HepG2 (cell line): ENCODE data around the gene TVP23A. TPM values are rescaled to one million over a fixed set of nuclear protein-coding genes. Genes with fewer than 3 reads are reported as not detected.

Source experiments
- AFF4 ChIP-seq: sonication (generic); formaldehyde crosslinking; IDR thresholded peaks from 2 replicates; pipeline ENCODE4 v1.4.0; 2020; ENCODE audit warnings: missing genetic modification reagents
- ATM ChIP-seq: fragments of 450-650 bp; IDR thresholded peaks from 2 replicates; pipeline ENCODE4 v1.7.1; 2017; ENCODE audit warnings: mild to moderate bottlenecking, borderline replicate concordance
- BHLHE40 ChIP-seq: IDR thresholded peaks from 2 replicates; pipeline ENCODE4 v1.6.1; 2011; ENCODE audit warnings: low read length, improper control_type of control experiment
- MAFF ChIP-seq: IDR thresholded peaks from 2 replicates; pipeline ENCODE4 v1.6.1; 2011; ENCODE audit warnings: low read depth, low read length, improper control_type of control experiment
- MAZ ChIP-seq, 2 experiments: sonication (generic) in 1 of 2; formaldehyde crosslinking in 1 of 2; IDR thresholded peaks; 2 replicates each; pipeline versions ENCODE4 v1.5.0 to v1.6.1; 2012 to 2020; ENCODE audit warnings: low read depth in 2 of 2, mild to moderate bottlenecking in 2 of 2, borderline replicate concordance in 1 of 2, improper control_type of control experiment in 1 of 2, low read length in 1 of 2, missing genetic modification reagents in 1 of 2, moderate library complexity in 1 of 2
- ZBTB49 ChIP-seq: sonication (generic); formaldehyde crosslinking; IDR thresholded peaks from 2 replicates; pipeline ENCODE4 v1.4.0; 2020; ENCODE audit warnings: missing genetic modification reagents, borderline replicate concordance
- ZNF407 ChIP-seq: sonication (generic); formaldehyde crosslinking; IDR thresholded peaks from one replicate; pipeline ENCODE4 v1.5.1; 2020; ENCODE audit warnings: mild to moderate bottlenecking, missing genetic modification reagents; ENCODE audit errors: not compliant biosample characterization
- ZNF619 ChIP-seq: sonication (generic); formaldehyde crosslinking; IDR thresholded peaks from 2 replicates; pipeline ENCODE4 v1.4.0; 2020; ENCODE audit warnings: mild to moderate bottlenecking, missing genetic modification reagents
- ZXDC ChIP-seq: sonication (generic); formaldehyde crosslinking; IDR thresholded peaks from 2 replicates; pipeline ENCODE4 v1.5.0; 2020; ENCODE audit warnings: mild to moderate bottlenecking, missing genetic modification reagents
- polyA plus RNA-seq, 8 experiments: library from polyadenylated mRNA; depleted of rRNA in 3 of 8; stranded (reverse) in 7 of 8; unstranded in 1 of 8; fragments of >200 nt; fragmentation: Illumina TruSeq in 4 of 8; extraction: Trizol in 4 of 8; gene quantifications; 2 replicates each; pipeline versions ENCODE4 v1.2.1 to v1.2.3, GENCODE V29; 2011 to 2016; ENCODE audit warnings: low read depth in 4 of 8, missing spikeins in 1 of 8, mixed read lengths in 1 of 8; ENCODE audit not compliant: insufficient read depth in 1 of 8
- total RNA-seq, 5 experiments: library from RNA; depleted of rRNA; stranded (reverse); fragments of >200 nt; fragmentation: Illumina TruSeq; extraction: Trizol; gene quantifications; 2 replicates each; pipeline ENCODE4 v1.2.3, GENCODE V29; 2016; ENCODE audit warnings: low read depth in 1 of 5

The TVP23A gene
- total and polyA plus RNA-seq, 2 of the 13 experiments (the other 11 are each of a cell fraction or from before 2014, with no cell fraction given): not detected

- TF ChIP-seq AFF4 (no peak), ZNF407 (CRISPR knock-in tag) (peak; percentile 24), ZNF619 (CRISPR knock-in tag) (0 out of 2 replicates have a peak, but pooled peaks have one; percentile 59), MAFF (no peak), ZXDC (CRISPR knock-in tag) (no peak), ATM (no peak), MAZ (IDR thresholded peaks at IDR 0.05; ENCODE audit: borderline replicate concordance, low read depth, low read length) (no peak), MAZ (CRISPR knock-in tag; IDR thresholded peaks at IDR 0.05; ENCODE audit: low read depth) (no peak; the same call in 1 of the 2 replicates), BHLHE40 (0 out of 2 replicates have a peak, but pooled peaks have one; percentile 14), ZBTB49 (CRISPR knock-in tag) (no peak)
Measured at GRCh38 chr16:10728003-10728887, 90.3 kb downstream of the TVP23A start (continued).
